ENCODE measurements around the gene TUBD1.

The TUBD1 gene

GRCh38 chr17:59825533-59826322, 67.0 kb downstream of the TUBD1 start:
- no peak for DNase-seq (ENCODE audit: low read depth in 3 of 3)

GRCh38 chr17:59815965-59816364, 76.8 kb downstream of the TUBD1 start:
- no peak for DNase-seq (ENCODE audit: low read depth in 3 of 3)

- no peak for DNase-seq (ENCODE audit: low read depth in 3 of 3)
Measured at GRCh38 chr17:59814685-59815084, 78.1 kb downstream of the TUBD1 start.

- DNase-seq (ENCODE audit: low read depth in 3 of 3) = no peak
Measured at GRCh38 chr17:59814276-59814675, 78.5 kb downstream of the TUBD1 start.

- DNase-seq (ENCODE audit: low read depth in 3 of 3) = no peak
Measured at GRCh38 chr17:59812139-59812538, 80.6 kb downstream of the TUBD1 start.

- DNase-seq (ENCODE audit: low read depth in 3 of 3) = no peak
Measured at GRCh38 chr17:59811209-59811608, 81.5 kb downstream of the TUBD1 start.

GRCh38 chr17:59810894-59811153, 81.9 kb downstream of the TUBD1 start:
- no peak for DNase-seq (ENCODE audit: low read depth in 3 of 3)

All from stimulated activated CD4-positive, alpha-beta T cell treated with anti-CD3 and anti-CD28 coated beads, TNF-alpha, amount 100 ng/mL, for 48 hours (primary cell).